ENCODE results near the gene LAMB2. TPM values are rescaled to one million over a fixed set of nuclear protein-coding genes. Genes with fewer than 3 reads are reported as not detected.

The LAMB2 gene
- 360 and 613 TPM in 2 replicates for total RNA-seq

DNA sequence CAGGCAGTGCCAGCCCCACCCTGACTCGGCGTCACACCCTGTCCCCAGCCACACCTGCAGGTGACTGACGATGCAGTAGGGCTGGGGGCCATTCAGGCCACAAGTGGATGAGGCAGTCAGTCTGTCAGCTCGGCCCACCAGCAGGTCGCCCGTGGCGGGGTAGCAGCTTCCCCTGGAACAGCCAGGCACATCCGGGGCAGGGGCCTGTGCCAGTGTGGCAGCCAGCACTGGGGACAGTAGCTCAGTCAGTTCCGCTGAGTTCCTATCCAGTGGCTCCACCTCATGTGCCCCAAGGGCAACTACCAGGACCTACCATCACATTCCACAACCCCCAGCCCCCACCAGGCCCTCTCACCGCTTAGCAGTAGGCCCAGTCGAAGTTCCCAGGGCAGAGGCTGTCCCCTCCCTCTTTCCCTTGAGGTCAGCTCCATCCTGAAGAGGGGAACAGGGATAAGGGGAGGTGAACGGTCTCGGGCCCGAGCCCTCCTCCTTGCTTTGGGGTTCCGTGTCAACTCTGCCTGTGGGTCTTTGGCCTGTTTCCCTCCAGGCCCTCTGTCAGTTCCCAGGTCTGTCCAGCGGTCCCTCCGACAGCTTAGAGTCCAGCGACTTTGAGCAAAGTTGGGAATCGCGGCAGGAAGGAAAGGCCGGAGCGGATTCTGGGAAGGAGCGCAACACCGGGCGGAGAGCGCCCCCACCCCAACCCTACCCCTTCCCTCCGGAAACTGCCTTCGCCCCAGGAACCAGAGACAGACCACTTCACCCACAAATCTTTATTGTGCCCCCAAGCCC, at the start of gene LAMB2:
LAMB2 (minus strand) TSS at position 614 of the 789 bp plus-strand sequence; CDS start at position 431, 183 bp downstream.

DNA sequence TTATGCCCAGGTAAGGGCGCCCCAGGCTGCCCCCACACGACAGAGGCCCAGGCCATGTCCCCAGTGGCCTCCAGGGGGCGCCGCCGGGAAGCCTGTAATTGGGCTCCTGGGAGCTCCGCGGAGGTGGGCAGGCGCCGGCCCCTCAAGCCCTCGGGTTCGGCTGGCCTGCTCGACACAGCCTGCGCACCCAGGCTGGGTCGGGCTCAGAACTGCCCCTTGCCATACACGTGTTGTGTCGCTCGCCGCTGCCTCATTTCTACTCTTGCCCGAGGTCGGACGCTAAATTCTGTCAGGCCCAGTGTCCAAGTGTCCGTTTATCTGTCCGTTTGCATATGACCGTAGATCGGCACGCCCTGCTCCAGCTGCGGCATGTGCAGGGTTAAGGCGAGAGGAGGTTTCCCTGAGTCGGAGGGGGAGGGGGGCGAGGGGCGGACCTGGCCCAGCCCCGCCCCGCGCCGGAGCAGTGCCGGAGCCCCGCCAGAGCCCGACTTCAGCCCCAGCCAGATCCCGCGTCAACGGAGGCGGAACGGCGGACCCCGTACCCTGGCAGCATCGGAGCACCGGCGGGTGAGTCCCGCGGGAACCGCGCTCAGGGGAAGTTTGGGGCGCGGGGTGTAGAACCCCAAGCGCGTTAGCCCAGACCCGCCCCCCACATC, 38.4 kb upstream of the LAMB2 start, which contains the start of gene KLHDC8B:
KLHDC8B (plus strand) TSS at position 480 of the 656 bp plus-strand sequence. CDS start 1,172 bp downstream, outside the sequence.

DNA sequence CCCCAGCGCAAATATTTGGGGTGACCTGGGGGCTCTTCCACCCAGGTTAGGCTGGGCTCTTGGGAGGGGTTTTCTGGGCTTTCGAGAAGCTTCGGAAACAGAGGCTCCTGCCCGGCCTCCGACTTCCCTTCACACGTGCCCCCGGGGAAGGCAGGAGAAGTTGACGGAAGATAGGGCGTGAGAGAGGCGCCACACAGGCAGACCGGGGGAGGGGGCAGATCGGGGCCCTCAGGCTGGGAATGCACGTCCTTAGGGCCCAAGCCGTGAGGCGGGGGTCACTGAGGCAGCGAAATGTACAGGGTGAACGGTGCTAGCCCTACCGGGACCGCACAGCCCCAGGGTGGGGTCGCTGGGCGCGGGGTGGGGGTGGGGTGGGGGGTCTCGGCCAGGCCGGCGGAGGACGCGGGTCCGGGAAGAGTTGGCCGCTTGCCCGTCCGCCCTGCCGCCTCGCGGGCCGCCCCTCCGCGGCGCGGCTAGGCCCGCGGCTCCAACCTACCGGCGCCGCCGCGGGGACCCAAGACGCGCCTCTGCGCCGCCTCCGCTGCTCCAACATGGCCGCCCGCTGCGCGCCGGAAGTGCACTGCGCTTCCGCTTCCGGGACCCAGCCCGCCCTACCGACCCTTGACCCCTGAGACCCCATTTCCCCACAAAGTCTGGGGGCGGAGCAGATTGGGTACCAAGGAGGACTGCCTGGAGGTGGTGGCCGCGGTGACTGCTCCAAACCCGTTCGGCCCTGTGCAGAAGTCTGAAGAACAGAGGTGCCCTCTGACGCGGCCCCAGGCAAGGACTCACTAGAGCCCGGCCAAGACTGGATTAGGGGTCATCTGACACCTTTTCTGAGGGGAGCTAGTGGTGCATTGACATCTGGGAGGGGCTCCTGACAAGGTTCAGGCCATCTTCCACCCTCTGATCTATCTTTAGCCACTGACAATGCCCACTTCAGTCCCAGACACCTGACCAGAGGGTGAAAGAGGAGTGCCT, 33.2 kb upstream of the LAMB2 start, which contains the start of gene CCDC71:
CCDC71 (minus strand) TSS at position 561 of the 981 bp plus-strand sequence. CDS start 2,123 bp downstream, outside the sequence.

DNA sequence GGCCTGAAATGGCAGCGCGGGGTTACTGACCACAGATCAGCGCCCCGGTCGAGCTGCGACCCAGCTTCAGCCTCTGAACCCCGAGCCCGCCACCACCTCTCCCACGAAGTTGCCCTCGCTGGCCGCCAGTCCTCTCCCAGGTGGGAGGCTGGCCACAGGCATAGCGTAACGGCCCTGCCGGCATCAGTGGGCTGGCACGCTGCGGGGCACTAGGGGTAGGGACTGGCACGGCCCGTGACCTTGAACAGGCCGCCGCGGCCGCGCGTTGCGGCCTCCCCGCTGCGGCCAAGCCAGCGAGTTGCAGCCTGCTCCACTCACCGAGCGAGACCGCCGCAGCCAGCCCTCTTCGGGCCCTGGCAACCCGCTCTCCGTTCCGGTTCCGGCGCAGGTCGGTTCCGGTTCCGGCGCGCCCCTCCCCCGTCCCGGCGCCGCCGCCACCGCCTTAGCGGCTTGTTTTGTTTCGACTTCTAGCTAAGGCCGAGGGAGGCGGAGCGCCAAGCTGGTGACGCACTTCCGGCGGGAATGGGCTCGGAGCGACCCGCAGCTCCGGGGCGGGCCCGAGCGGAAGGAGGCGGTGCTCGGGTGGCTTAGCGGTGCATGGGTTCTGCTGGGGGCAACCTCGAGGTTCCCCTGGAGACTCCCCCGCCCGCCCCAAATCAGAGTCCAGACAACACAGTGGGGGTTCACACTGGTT, 12.3 kb downstream of the LAMB2 start, which contains the start of gene USP19:
USP19 (minus strand) TSS at position 386 of the 694 bp plus-strand sequence. CDS start 1,678 bp downstream, outside the sequence.

DNA sequence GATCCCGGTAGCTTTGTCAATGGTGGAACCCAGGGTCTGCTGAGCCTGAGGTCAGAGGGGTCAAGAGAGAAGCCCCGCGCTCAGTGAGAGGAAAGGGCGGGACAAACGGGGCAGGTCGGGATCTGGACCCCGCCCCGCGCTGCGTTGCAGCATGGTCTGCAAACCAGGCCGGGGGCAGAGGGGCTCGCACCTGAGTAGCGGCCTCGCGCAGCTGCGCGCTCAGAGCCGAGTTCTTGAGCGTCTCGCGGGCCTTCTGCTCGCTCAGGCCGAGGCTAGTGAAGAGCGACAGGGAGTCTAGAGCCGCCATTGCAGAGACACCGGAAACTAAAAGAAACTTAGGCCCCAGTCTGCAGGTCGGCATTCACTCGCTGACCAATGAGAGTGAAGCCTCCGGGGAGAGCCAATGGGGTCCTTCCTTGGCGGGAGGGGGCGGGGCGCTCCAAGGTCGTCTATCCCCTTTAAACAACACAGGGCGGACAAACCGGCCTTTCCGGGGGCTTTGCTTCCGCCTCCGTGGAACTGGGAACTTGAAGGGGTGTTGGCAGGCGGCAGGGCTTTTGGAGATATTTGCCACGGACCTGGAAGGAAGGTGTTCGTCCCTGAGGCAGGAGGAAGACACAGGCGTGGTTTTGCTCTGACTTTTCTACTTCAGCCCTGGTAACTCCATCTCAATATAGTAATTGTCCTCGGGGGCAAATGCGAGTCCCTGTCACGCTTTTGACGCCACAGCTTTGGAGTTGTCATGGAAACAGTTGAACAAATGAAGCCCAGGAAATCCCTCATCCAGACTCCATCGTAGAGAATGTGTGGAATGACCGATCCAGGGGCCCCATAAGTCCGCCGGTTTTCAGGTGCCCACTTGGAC, 28.2 kb downstream of the LAMB2 start, which contains the start of gene QARS1:
QARS1 (minus strand) TSS at position 331 of the 865 bp plus-strand sequence; CDS start at position 307, 24 bp downstream.

DNA sequence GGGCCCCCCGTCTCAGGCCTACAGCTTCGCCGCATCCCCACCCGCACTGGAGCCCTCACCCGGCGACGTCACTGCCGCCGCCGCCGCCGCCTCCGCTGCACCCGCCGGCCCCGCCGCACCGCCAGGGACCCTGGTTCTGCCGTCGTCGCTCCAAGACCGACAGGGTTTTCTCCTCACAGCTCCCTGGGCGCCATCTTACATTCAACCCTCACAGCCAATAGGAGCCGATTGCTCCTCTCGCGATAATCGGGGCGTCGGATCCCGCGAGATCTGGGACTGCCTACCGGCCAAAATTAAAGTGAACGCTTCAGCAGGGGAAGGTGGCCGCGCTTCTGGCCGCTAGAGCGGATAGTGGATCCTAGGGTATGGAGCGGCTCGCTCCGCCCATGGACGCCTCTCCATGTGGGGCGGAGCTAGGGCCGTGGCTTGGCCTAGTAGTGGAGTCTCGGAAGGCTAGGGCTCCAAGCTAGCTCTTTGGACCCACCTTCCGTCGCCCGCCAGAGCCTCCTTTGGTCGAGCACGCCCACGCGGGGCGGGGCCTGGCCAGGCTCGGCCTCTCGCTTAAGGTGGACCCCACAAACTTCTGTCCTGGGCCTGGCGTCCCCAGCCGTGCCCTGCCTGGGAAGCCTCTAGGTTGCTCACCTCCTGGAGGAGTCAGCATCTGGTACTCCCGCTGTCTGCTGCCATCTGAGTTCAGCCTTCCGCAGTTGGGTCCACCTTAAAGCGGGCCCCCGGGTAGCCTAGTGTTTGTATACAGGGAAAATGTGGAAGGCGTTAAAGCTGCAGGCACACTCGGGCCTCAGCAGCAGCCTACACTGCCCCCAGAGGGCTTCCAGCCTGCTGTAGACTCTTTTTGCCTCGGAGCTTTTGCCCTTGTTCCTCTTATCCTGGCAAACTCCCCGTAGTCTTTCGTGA, 38.7 kb downstream of the LAMB2 start, which contains the start of gene QRICH1:
QRICH1 (minus strand) TSS at position 219 of the 915 bp plus-strand sequence. CDS start 17,054 bp downstream, outside the sequence.

Other genes with a start within 250 kb of the LAMB2 start
- 34.3 and 35.2 TPM in 2 replicates for gene SLC25A20, start 234.2 kb downstream of the LAMB2 start, total RNA-seq
- gene ARIH2, start 214.2 kb downstream of the LAMB2 start, total RNA-seq = 73.9 and 76.5 TPM in 2 replicates
- 22.4 and 45.7 TPM in 2 replicates for gene P4HTM, start 142.8 kb downstream of the LAMB2 start, total RNA-seq
- 36.4 and 62.3 TPM in 2 replicates for gene WDR6, start 125.7 kb downstream of the LAMB2 start, total RNA-seq
- gene DALRD3, start 114.5 kb downstream of the LAMB2 start, total RNA-seq = 39.2 and 42.0 TPM in 2 replicates
- gene NDUFAF3, start 110.9 kb downstream of the LAMB2 start, total RNA-seq = 60.6 and 75.3 TPM in 2 replicates
- 237 and 343 TPM in 2 replicates for gene IMPDH2, start 103.7 kb downstream of the LAMB2 start, total RNA-seq
- 69.4 and 191 TPM in 2 replicates for gene QRICH1, start 39.0 kb downstream of the LAMB2 start, total RNA-seq
- gene QARS1, start 28.3 kb downstream of the LAMB2 start, total RNA-seq = 264 and 270 TPM in 2 replicates
- gene USP19, start 12.2 kb downstream of the LAMB2 start, total RNA-seq = 42.8 and 47.7 TPM in 2 replicates
- gene CCDC71, start 33.3 kb upstream of the LAMB2 start, total RNA-seq = 14.9 and 23.0 TPM in 2 replicates
- 22.6 and 24.2 TPM in 2 replicates for gene KLHDC8B, start 38.5 kb upstream of the LAMB2 start, total RNA-seq
- gene C3orf62, start 144.2 kb upstream of the LAMB2 start, total RNA-seq = 0.28 and 0.96 TPM in 2 replicates
- 15.5 and 25.7 TPM in 2 replicates for gene USP4, start 207.0 kb upstream of the LAMB2 start, total RNA-seq
- gene GPX1, start 225.3 kb upstream of the LAMB2 start, total RNA-seq = 125 and 294 TPM in 2 replicates

Data from regular cardiac myocyte (primary cell).